ENCODE measurements around the gene CARMIL3. TPM values are rescaled to one million over a fixed set of nuclear protein-coding genes. Genes with fewer than 3 reads are reported as not detected.

The CARMIL3 gene
- total RNA-seq, 1 donor from 2014 or later: 0.11 TPM

DNA sequence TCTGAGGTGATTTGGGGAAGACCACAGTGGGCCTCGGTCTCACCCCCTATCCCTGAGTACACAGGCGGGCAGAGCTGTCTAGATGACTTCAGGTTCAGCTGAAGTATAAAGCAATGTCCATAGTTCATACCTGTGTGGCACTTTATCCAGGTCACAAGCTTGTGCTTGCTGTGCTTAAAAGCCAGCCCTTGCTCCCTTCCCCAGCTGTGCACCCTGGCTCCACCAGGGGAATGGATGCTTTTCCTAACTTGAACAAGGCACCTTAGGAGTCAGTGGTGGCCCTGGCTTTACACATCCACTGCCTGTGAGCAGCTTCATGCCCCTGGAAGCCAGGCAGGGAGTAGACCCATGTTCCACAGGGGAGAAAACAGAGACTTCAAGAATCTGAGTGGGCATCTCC lies 5.5 kb downstream of the CARMIL3 start:
- peaks cover 21% of the 10 kb centered on the region for H3K27me3 ChIP-seq (ENCODE audit: low read depth)
- H3K36me3 ChIP-seq: no peaks in the 10 kb centered on the region
- peaks cover 6% of the 10 kb centered on the region for H3K4me1 ChIP-seq
- TF ChIP-seq, protein P1, sequence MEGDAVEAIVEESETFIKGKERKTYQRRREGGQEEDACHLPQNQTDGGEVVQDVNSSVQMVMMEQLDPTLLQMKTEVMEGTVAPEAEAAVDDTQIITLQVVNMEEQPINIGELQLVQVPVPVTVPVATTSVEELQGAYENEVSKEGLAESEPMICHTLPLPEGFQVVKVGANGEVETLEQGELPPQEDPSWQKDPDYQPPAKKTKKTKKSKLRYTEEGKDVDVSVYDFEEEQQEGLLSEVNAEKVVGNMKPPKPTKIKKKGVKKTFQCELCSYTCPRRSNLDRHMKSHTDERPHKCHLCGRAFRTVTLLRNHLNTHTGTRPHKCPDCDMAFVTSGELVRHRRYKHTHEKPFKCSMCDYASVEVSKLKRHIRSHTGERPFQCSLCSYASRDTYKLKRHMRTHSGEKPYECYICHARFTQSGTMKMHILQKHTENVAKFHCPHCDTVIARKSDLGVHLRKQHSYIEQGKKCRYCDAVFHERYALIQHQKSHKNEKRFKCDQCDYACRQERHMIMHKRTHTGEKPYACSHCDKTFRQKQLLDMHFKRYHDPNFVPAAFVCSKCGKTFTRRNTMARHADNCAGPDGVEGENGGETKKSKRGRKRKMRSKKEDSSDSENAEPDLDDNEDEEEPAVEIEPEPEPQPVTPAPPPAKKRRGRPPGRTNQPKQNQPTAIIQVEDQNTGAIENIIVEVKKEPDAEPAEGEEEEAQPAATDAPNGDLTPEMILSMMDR (IDR thresholded peaks at IDR 0.05; ENCODE audit: borderline replicate concordance): no peak
- H3K27ac ChIP-seq (replicated peaks): no peak overlapping the region
- H3K9me3 ChIP-seq (replicated peaks): no peaks in the 10 kb centered on the region
- DNase-seq: no peak
- intact Hi-C loops (cut with micrococcal nuclease): no loop called here
- H3K4me3 ChIP-seq: no peak overlapping the region

DNA sequence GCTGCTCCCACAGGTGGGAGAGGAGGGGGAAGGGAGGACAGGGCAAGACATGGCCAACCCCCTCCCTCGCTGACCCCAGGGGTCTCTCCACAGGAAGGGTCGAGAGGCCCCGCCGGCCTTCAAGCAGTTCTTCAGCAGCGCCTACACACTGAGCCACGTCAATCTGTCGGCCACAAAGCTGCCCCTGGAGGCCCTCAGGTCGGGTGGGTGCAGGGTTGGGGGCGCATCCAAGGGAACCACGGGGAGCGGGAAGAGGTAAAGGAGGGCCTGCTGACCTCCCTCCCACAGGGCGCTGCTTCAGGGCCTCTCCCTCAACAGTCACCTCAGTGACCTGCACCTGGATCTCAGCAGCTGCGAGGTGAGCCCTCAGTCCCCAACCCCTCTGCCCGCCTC lies 6.1 kb downstream of the CARMIL3 start:
- intact Hi-C loops (cut with micrococcal nuclease): no loop called here
- Histone ChIP-seq H3K36me3 (no peaks in the 10 kb centered on the region), H3K4me1 (peaks cover under 1% of the 10 kb centered on the region), H3K4me3 (no peak overlapping the region), H3K27ac (replicated peaks) (no peak overlapping the region), H3K9me3 (replicated peaks) (no peaks in the 10 kb centered on the region), H3K27me3 (ENCODE audit: low read depth) (peaks cover 21% of the 10 kb centered on the region)
- TF ChIP-seq, protein P1 (IDR thresholded peaks at IDR 0.05; ENCODE audit: borderline replicate concordance): no peak
- DNase-seq: no peak

DNA sequence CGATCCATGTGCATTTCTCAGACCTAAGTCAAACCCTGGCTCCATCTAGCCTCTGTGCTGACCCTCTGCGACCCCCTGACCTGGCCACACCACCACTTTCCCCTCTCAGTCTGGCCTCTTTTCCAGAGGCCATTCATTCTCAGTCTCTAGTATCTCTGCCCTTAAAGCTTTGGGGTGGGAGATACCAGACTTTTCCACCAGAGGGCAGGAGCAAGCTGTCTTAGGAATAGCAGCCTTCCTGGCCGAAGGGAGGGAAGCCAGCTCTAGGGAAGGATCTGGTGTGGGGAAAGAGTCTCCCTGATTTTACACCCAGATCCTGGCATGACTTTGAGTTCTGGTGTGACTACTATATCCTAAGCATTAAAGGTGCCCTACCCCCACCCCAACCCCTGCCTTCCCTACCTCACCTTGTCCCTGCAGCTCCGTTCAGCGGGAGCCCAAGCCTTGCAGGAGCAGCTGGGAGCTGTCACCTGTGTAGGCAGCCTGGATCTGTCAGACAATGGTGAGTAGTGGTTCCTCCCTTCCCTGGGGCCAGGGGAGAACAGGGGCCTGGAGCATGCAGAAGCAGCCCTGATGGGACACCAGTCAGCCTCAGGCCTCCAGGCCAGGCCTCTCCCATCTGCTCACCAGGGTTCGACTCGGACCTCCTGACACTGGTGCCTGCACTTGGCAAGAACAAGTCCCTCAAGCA lies 6.6 kb downstream of the CARMIL3 start:
- intact Hi-C loops (cut with micrococcal nuclease): no loop called here
- TF ChIP-seq, protein P1 (IDR thresholded peaks at IDR 0.05; ENCODE audit: borderline replicate concordance): peak; percentile 84
- H3K27ac ChIP-seq (replicated peaks): no peak overlapping the region
- H3K36me3 ChIP-seq: no peaks in the 10 kb centered on the region
- peaks cover 21% of the 10 kb centered on the region for H3K27me3 ChIP-seq (ENCODE audit: low read depth)
- H3K4me1 ChIP-seq: no peaks in the 10 kb centered on the region
- peak; percentile 45 for DNase-seq
- H3K9me3 ChIP-seq (replicated peaks): no peaks in the 10 kb centered on the region
- H3K4me3 ChIP-seq: no peak overlapping the region

GRCh38 chr14:24058951-24059475 lies 7.2 kb downstream of the CARMIL3 start:
- H3K4me1 ChIP-seq: no peaks in the 10 kb centered on the region
- no peak overlapping the region for H3K27ac ChIP-seq (replicated peaks)
- DNase-seq: no peak
- no peaks in the 10 kb centered on the region for H3K9me3 ChIP-seq (replicated peaks)
- intact Hi-C loops (cut with micrococcal nuclease): no loop called here
- H3K36me3 ChIP-seq: no peaks in the 10 kb centered on the region
- H3K27me3 ChIP-seq (ENCODE audit: low read depth): peaks cover 19% of the 10 kb centered on the region
- TF ChIP-seq, protein P1 (IDR thresholded peaks at IDR 0.05; ENCODE audit: borderline replicate concordance): no peak
- H3K4me3 ChIP-seq: no peak overlapping the region

- TF ChIP-seq, protein P1 (IDR thresholded peaks at IDR 0.05; ENCODE audit: borderline replicate concordance): no peak
- Histone ChIP-seq H3K27me3 (ENCODE audit: low read depth) (peaks cover 10% of the 10 kb centered on the region), H3K9me3 (replicated peaks) (no peaks in the 10 kb centered on the region), H3K4me1 (no peaks in the 10 kb centered on the region), H3K27ac (replicated peaks) (no peak overlapping the region), H3K36me3 (no peaks in the 10 kb centered on the region), H3K4me3 (no peak overlapping the region)
- DNase-seq: no peak
- intact Hi-C loops (cut with micrococcal nuclease): loop anchor here (5.0 kb wide), 1 partner anchor 47 kb away; no protein-coding TSS in a partner anchor
These were observed 8.1 kb downstream of the CARMIL3 start for GRCh38 chr14:24059841-24060388.

Measured in left ventricle myocardium inferior (tissue), 1 donor.